ENCODE data around the gene RPGRIP1L. TPM values are rescaled to one million over a fixed set of nuclear protein-coding genes. Genes with fewer than 3 reads are reported as not detected.

Gene RPGRIP1L
- total and polyA plus RNA-seq, 2 of the 8 experiments (the other 6 are each of a cell fraction or from before 2014, with no cell fraction given): 4.0 to 13.7 TPM

DNA sequence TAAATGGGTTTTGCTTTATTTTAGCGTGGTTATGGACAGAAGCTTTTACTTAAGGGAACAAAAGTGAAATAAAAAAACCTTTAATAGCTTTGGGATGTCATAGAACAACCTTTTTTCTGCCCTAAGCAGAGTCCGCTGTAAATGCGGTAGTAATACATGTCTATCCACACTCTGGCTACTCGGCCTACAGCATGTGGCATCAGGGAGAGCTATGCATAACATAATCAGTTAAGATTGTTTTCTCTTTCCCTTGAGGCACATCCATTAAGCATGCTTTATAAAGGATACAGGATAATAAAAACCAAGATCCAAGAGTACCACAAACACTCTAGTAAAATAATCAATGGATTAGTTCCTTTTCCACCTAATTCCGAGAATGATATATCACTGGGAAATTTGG is 10.3 kb downstream of the RPGRIP1L start:
- H2BK5ac ChIP-seq (ENCODE audit: low read depth, low read length): no peak overlapping the region
- no peak overlapping the region for H3K23ac ChIP-seq (ENCODE audit: insufficient read length)
- DNase-seq (ENCODE audit: low read depth in 1 of 2, low spot score in 2 of 2): no peak
- no peak overlapping the region for H2BK120ac ChIP-seq (replicated peaks; ENCODE audit: low read depth, low read length)
- H3K4me1 ChIP-seq (replicated peaks in 1 of 4; ENCODE audit: control insufficient read depth in 3 of 4, insufficient read depth in 4 of 4, low read length in 3 of 4): no peaks in the 10 kb centered on the region
- no peaks in the 10 kb centered on the region for H3K23me2 ChIP-seq (ENCODE audit: low read depth, low read length)
- H3K27me3 ChIP-seq (replicated peaks in 1 of 4; ENCODE audit: control insufficient read depth in 3 of 4, extremely low read depth in 1 of 4, insufficient read depth in 3 of 4, low read length in 3 of 4): no peaks in the 10 kb centered on the region
- H4K5ac ChIP-seq (ENCODE audit: insufficient read length, low read depth, low read length): no peak overlapping the region
- H3K36me3 ChIP-seq (ENCODE audit: control insufficient read depth in 2 of 4, insufficient read depth in 4 of 4, low read length in 3 of 4): peaks cover 0 to 12% (median 4%) of the 10 kb centered on the region in 4 experiments; a peak in 3 of 8 replicates
- no peak for TF ChIP-seq RAD21 (IDR thresholded peaks at IDR 0.05 in 1 of 2, conservative IDR thresholded peaks at IDR 0.05 in 1 of 2; ENCODE audit: low read depth in 2 of 2, low read length in 2 of 2)
- no peak for TF ChIP-seq TCF12 (IDR thresholded peaks at IDR 0.05; ENCODE audit: low read depth, low read length)
- TF ChIP-seq HDAC6 (IDR thresholded peaks at IDR 0.05; ENCODE audit: low read depth, low read length): no peak
- no peak for TF ChIP-seq SIX5 (IDR thresholded peaks at IDR 0.05; ENCODE audit: low read depth, low read length)
- TF ChIP-seq SUZ12 (IDR thresholded peaks at IDR 0.05; ENCODE audit: low read length): no peak
- TF ChIP-seq SIN3A (conservative IDR thresholded peaks at IDR 0.05 in 1 of 2, IDR thresholded peaks at IDR 0.05 in 1 of 2; ENCODE audit: low read depth in 1 of 2, low read length in 2 of 2): no peak
- TF ChIP-seq JUND (IDR thresholded peaks at IDR 0.05; ENCODE audit: low read length): no peak
- TF ChIP-seq KDM5A (IDR thresholded peaks at IDR 0.05; ENCODE audit: low read length): no peak
- no peak overlapping the region for H3K27ac ChIP-seq (ENCODE audit: low read depth, low read length)
- peaks cover 0 to 13% of the 10 kb centered on the region in 2 experiments; a peak in 1 of 4 replicates for H3K9me3 ChIP-seq (ENCODE audit: insufficient read depth in 2 of 2, low read depth in 1 of 2, low read length in 1 of 2)
- H3K4me2 ChIP-seq (ENCODE audit: insufficient read depth in 1 of 2, low read depth in 2 of 2, low read length in 2 of 2): no peak overlapping the region
- H3K9ac ChIP-seq (replicated peaks in 1 of 4; ENCODE audit: extremely low read depth in 1 of 4, low read depth in 3 of 4, low read length in 3 of 4): no peak overlapping the region
- H2BK12ac ChIP-seq (ENCODE audit: low read depth, low read length): no peak overlapping the region
- WGBS, 2 experiments (ENCODE audit: extremely low coverage in 1 of 2, insufficient coverage in 1 of 2, insufficient read length in 1 of 2, insufficient replicate concordance in 2 of 2, low coverage in 1 of 2, low lambda C conversion rate in 2 of 2, missing lambda C conversion rate in 1 of 2): 89% methylated on average over 5 of the region's 5 CpGs; no CpG with 5 or more reads in 1 of the 2 experiments
- H3K18ac ChIP-seq (ENCODE audit: extremely low read depth, low read length): no peak overlapping the region
- no peak for FAIRE-seq
- no peak overlapping the region for H2BK15ac ChIP-seq (ENCODE audit: low read length)
- no peak overlapping the region for H4K91ac ChIP-seq (replicated peaks; ENCODE audit: insufficient read length, low read length)
- H2BK20ac ChIP-seq (ENCODE audit: low read length): no peak overlapping the region
- H3K56ac ChIP-seq (replicated peaks; ENCODE audit: insufficient read length, low read depth, low read length): no peak overlapping the region
- no peak overlapping the region for H3K4me3 ChIP-seq (ENCODE audit: extremely low read depth in 1 of 4, insufficient read depth in 2 of 4, low read depth in 3 of 4, low read length in 4 of 4)
- H3K14ac ChIP-seq (ENCODE audit: insufficient read length): no peak overlapping the region
- ChIA-PET CTCF (ENCODE audit: partially characterized antibody) (interaction anchor here (0.7 kb wide), 1 partner anchor 15 kb away, joined by 3 read pairs; no protein-coding TSS in a partner anchor), POLR2A (ENCODE audit: partially characterized antibody) (interaction anchor here (0.6 kb wide), 1 partner anchor 14 kb away, joined by 4 read pairs; no protein-coding TSS in a partner anchor)
- H3K79me2 ChIP-seq (ENCODE audit: control insufficient read depth in 1 of 2, insufficient read depth in 2 of 2, low read length in 2 of 2): no peaks in the 10 kb centered on the region
- no peak overlapping the region for H2AK5ac ChIP-seq (ENCODE audit: low read depth, low read length)
- H2AFZ ChIP-seq (ENCODE audit: low read length): no peak overlapping the region
- no peaks in the 10 kb centered on the region for H4K20me1 ChIP-seq (replicated peaks in 1 of 2; ENCODE audit: control insufficient read depth in 1 of 2, insufficient read depth in 2 of 2, low read length in 2 of 2)
- no peak overlapping the region for H3K4ac ChIP-seq (replicated peaks; ENCODE audit: insufficient read length, low read depth, low read length)
- no peak overlapping the region for H4K8ac ChIP-seq (ENCODE audit: extremely low read depth, insufficient read depth, low read length)
- no peaks in the 10 kb centered on the region for H3K79me1 ChIP-seq (ENCODE audit: low read depth, low read length)

Data from H1 (cell line).